ENCODE measurements around the gene SH3D19.
A peak's percentile ranks its signal among the peaks of the same experiment; 100 is the strongest.
"Not testable (repeated sequence)": the region's sequence is repeated elsewhere in the genome, so short reads cannot be mapped to it uniquely, and the experiment has no call there.

Gene SH3D19

GRCh38 chr4:151267822-151268535 is 57.4 kb downstream of the SH3D19 start:
- FAIRE-seq, result no peak

- FAIRE-seq, result no peak
Measured at GRCh38 chr4:151267104-151267503, 58.3 kb downstream of the SH3D19 start.

- FAIRE-seq, result no peak
Measured at GRCh38 chr4:151266497-151266896, 58.9 kb downstream of the SH3D19 start.

- FAIRE-seq, result no peak
Measured at GRCh38 chr4:151263455-151263854, 62.0 kb downstream of the SH3D19 start.

GRCh38 chr4:151260526-151260925 is 64.9 kb downstream of the SH3D19 start:
- no peak for FAIRE-seq

GRCh38 chr4:151259752-151260151 is 65.7 kb downstream of the SH3D19 start:
- FAIRE-seq, result no peak

- no peak for FAIRE-seq
Measured at GRCh38 chr4:151257704-151258103, 67.7 kb downstream of the SH3D19 start.

GRCh38 chr4:151256134-151256533 is 69.3 kb downstream of the SH3D19 start:
- FAIRE-seq, result no peak

- not testable (repeated sequence) for FAIRE-seq
Measured at GRCh38 chr4:151255680-151256079, 69.7 kb downstream of the SH3D19 start.

GRCh38 chr4:151255226-151255625 is 70.2 kb downstream of the SH3D19 start:
- not testable (repeated sequence) for FAIRE-seq

GRCh38 chr4:151251603-151252304 is 73.7 kb downstream of the SH3D19 start:
- FAIRE-seq, result no peak

GRCh38 chr4:151250706-151251105 is 74.7 kb downstream of the SH3D19 start:
- no peak for FAIRE-seq

GRCh38 chr4:151248519-151248918 is 76.9 kb downstream of the SH3D19 start:
- no peak for FAIRE-seq

- no peak for FAIRE-seq
Measured at GRCh38 chr4:151247395-151247794, 78.0 kb downstream of the SH3D19 start.

GRCh38 chr4:151246742-151247141 is 78.7 kb downstream of the SH3D19 start:
- FAIRE-seq, result no peak

- no peak for FAIRE-seq
Measured at GRCh38 chr4:151242305-151242704, 83.1 kb downstream of the SH3D19 start.

- FAIRE-seq, result no peak
Measured at GRCh38 chr4:151239608-151240007, 85.8 kb downstream of the SH3D19 start.

- no peak for FAIRE-seq
Measured at GRCh38 chr4:151238477-151238876, 86.9 kb downstream of the SH3D19 start.

- FAIRE-seq, result no peak
Measured at GRCh38 chr4:151236036-151236435, 89.4 kb downstream of the SH3D19 start.

- FAIRE-seq, result not testable (repeated sequence)
Measured at GRCh38 chr4:151235373-151235772, 90.0 kb downstream of the SH3D19 start.

- FAIRE-seq, result no peak
Measured at GRCh38 chr4:151233600-151233999, 91.8 kb downstream of the SH3D19 start.

GRCh38 chr4:151231915-151232595 is 93.3 kb downstream of the SH3D19 start:
- no peak for FAIRE-seq

GRCh38 chr4:151228189-151229119 is 97.0 kb downstream of the SH3D19 start:
- peak; percentile 72 for FAIRE-seq

Data from islet of Langerhans (tissue), 1 donor.